ENCODE data around the gene MUS81. TPM values are rescaled to one million over a fixed set of nuclear protein-coding genes. Genes with fewer than 3 reads are reported as not detected.

The MUS81 gene
- total RNA-seq, 2 experiments from 2014 or later: 102 to 130 TPM

DNA sequence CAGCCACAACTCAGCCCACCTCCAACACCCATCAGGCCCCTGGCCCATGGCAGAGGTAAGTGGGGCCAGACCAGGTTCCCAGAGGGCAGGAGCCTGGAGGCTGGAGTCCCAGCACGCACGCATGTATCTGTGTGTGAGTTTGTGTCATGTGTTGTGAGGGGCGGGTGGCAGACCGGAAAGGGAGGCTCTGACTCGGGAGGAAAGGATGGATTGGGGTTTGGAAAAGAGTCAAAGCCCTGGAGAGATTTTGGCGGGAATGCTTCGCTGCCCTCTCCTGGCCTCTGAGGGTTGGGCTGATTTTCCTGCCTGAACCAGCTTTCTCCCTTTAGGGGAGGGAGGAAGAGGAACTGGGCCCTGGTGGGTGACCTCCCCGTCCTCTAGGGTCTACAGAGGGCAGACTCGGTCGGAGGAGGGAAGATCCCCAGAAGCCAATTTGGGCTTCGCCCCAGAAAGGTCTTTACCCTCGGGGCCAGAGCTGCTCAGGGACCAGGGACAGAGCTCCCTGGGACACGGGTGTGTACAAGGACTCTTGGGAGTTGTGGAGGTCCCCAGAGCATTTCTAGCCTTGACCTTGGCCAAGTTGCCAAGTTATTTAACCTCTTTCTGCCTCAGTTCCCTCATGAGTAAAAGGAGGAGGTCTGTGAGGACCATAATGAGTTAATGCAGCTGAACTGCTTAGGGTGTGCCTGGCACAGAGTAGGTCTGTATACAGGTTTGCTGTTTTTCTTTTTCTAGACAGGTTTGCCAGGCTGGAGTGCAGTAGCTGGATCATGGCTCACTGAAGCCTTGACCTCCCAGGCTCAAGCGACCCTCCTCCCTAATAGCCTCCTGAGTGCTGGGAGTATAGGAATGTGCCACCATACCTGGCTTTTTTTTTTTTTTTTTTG lies 51.7 kb downstream of the MUS81 start:
- no peak for DNase-seq (ENCODE audit: low spot score)
- H3K4me2 ChIP-seq (ENCODE audit: low read length): no peak overlapping the region
- no peaks in the 10 kb centered on the region for H3K36me3 ChIP-seq (ENCODE audit: insufficient read depth, low read length)
- no peak for TF ChIP-seq CTCF (conservative IDR thresholded peaks at IDR 0.05; ENCODE audit: low read length)
- no peak for TF ChIP-seq EZH2phosphoT487 (IDR thresholded peaks at IDR 0.05; ENCODE audit: borderline replicate concordance, low read depth, low read length)
- no peak overlapping the region for H2AFZ ChIP-seq (ENCODE audit: low read length)
- ChIA-PET POLR2A (interaction anchor here (1.4 kb wide), 1 partner anchor 10 kb away, joined by 3 read pairs; no protein-coding TSS in a partner anchor), CTCF (ENCODE audit: unreplicated experiment) (interaction anchor here (0.6 kb wide), 1 partner anchor 65 kb away, joined by 3 read pairs; no protein-coding TSS in a partner anchor)
- H3K79me2 ChIP-seq (ENCODE audit: insufficient read depth, low read depth, low read length): no peaks in the 10 kb centered on the region
- H4K20me1 ChIP-seq (ENCODE audit: insufficient read depth, low read length): no peaks in the 10 kb centered on the region
- intact Hi-C loops (cut with micrococcal nuclease; ENCODE audit: unreplicated experiment): no loop called here
- H3K9me2 ChIP-seq (ENCODE audit: insufficient read depth, low read length): no peaks in the 10 kb centered on the region
- BruUV-seq (replicated peaks): no TSS peak
- no peaks in the 10 kb centered on the region for H3K4me1 ChIP-seq (ENCODE audit: insufficient read depth, low read length, poor library complexity, severe bottlenecking)
- H3K9me3 ChIP-seq (ENCODE audit: low read length): no peaks in the 10 kb centered on the region
- H3K4me3 ChIP-seq (ENCODE audit: low read depth, low read length, poor library complexity, severe bottlenecking): no peak overlapping the region
- no peak overlapping the region for H3K27ac ChIP-seq (ENCODE audit: low read depth, low read length, poor library complexity, severe bottlenecking)

GRCh38 chr11:65912845-65913244 lies 52.6 kb downstream of the MUS81 start:
- no peak overlapping the region for H2AFZ ChIP-seq (ENCODE audit: low read length)
- ChIA-PET POLR2A (interaction anchor here (1.4 kb wide), 1 partner anchor 11 kb away, joined by 3 read pairs; no protein-coding TSS in a partner anchor), CTCF (ENCODE audit: unreplicated experiment) (no interaction called here)
- H3K79me2 ChIP-seq (ENCODE audit: insufficient read depth, low read depth, low read length): peaks cover 5% of the 10 kb centered on the region; the same call in 1 of the 2 replicates
- no peaks in the 10 kb centered on the region for H3K9me3 ChIP-seq (ENCODE audit: low read length)
- BruUV-seq (replicated peaks): no TSS peak
- no peak overlapping the region for H3K4me3 ChIP-seq (ENCODE audit: low read depth, low read length, poor library complexity, severe bottlenecking)
- DNase-seq (ENCODE audit: low spot score): no peak
- H3K36me3 ChIP-seq (ENCODE audit: insufficient read depth, low read length): no peaks in the 10 kb centered on the region
- no peak overlapping the region for H3K4me2 ChIP-seq (ENCODE audit: low read length)
- H4K20me1 ChIP-seq (ENCODE audit: insufficient read depth, low read length): no peaks in the 10 kb centered on the region
- peaks cover 8% of the 10 kb centered on the region for H3K4me1 ChIP-seq (ENCODE audit: insufficient read depth, low read length, poor library complexity, severe bottlenecking)
- intact Hi-C loops (cut with micrococcal nuclease; ENCODE audit: unreplicated experiment): no loop called here
- no peak overlapping the region for H3K27ac ChIP-seq (ENCODE audit: low read depth, low read length, poor library complexity, severe bottlenecking)
- TF ChIP-seq EZH2phosphoT487 (IDR thresholded peaks at IDR 0.05; ENCODE audit: borderline replicate concordance, low read depth, low read length) (no peak), CTCF (conservative IDR thresholded peaks at IDR 0.05; ENCODE audit: low read length) (no peak)
- no peaks in the 10 kb centered on the region for H3K9me2 ChIP-seq (ENCODE audit: insufficient read depth, low read length)
